HepG2 (cell line): ENCODE data around the gene CLCN1.

Experiments used
- ELF3 ChIP-seq: IDR thresholded peaks from 2 replicates; pipeline ENCODE4 v1.6.1; 2016; ENCODE audit warnings: missing genetic modification reagents, missing compliant biosample characterization
- EP300 ChIP-seq, 3 experiments: sonication (generic) in 1 of 3; formaldehyde crosslinking in 1 of 3; IDR thresholded peaks; 2 replicates each; pipeline versions ENCODE4 v1.5.1 to v1.6.1; 2011 to 2020; ENCODE audit warnings: low read depth in 2 of 3, low read length in 2 of 3, borderline replicate concordance in 1 of 3, improper control_type of control experiment in 1 of 3, mild to moderate bottlenecking in 1 of 3, missing genetic modification reagents in 1 of 3, moderate library complexity in 1 of 3
- ZNF331 ChIP-seq: sonication (generic); formaldehyde crosslinking; IDR thresholded peaks from 2 replicates; pipeline ENCODE4 v1.4.0; 2020; ENCODE audit warnings: missing genetic modification reagents

GRCh38 chr7:143272871-143273270 is 43.0 kb upstream of the CLCN1 start:
- TF ChIP-seq ELF3 (CRISPR knock-in tag) (no peak), EP300 (IDR thresholded peaks at IDR 0.05; ENCODE audit: low read depth in 2 of 2, low read length in 2 of 2) (no peak), EP300 (CRISPR knock-in tag; IDR thresholded peaks at IDR 0.05; ENCODE audit: borderline replicate concordance) (no peak), ZNF331 (CRISPR knock-in tag) (no peak)
